H1 (cell line): ENCODE data around the gene ATP9B. TPM values are rescaled to one million over a fixed set of nuclear protein-coding genes. Genes with fewer than 3 reads are reported as not detected.

Source experiments
- CTBP2 ChIP-seq: IDR thresholded peaks from 2 replicates; pipeline ENCODE4 v1.7.0; 2011; ENCODE audit warnings: borderline replicate concordance, mild to moderate bottlenecking, moderate library complexity, mixed read lengths, low read length; ENCODE audit not compliant: insufficient read depth, insufficient read length
- NRF1 ChIP-seq: IDR thresholded peaks from 2 replicates; pipeline ENCODE4 v1.6.1; 2011; ENCODE audit warnings: mild to moderate bottlenecking, low read depth, low read length, improper control_type of control experiment
- POLR2AphosphoS5 ChIP-seq: IDR thresholded peaks from 2 replicates; pipeline ENCODE4 v1.6.1; 2011; ENCODE audit warnings: low read depth, low read length
- RAD21 ChIP-seq, 2 experiments: IDR thresholded peaks in 1 of 2; conservative IDR thresholded peaks in 1 of 2; 2 replicates each; pipeline ENCODE4 v1.6.1; 2011; ENCODE audit warnings: low read depth in 2 of 2, low read length in 2 of 2, improper control_type of control experiment in 1 of 2, inconsistent platforms in 1 of 2, mild to moderate bottlenecking in 1 of 2, moderate library complexity in 1 of 2
- polyA plus RNA-seq, 7 experiments: library from polyadenylated mRNA; depleted of rRNA in 3 of 7; stranded (reverse) in 5 of 7; unstranded in 2 of 7; fragments of >200 nt in 5 of 7; fragments of 200-250 nt in 2 of 7; gene quantifications; 1 replicate in 5 of 7; 2 replicates in 1 of 7; 4 replicates in 1 of 7; pipeline versions ENCODE4 v1.2.1 to v1.2.3, GENCODE V29; 2011 to 2013; ENCODE audit warnings: missing spikeins in 2 of 7, mixed read lengths in 2 of 7
- total RNA-seq: library from RNA; stranded (reverse); fragmentation: NEBNext Ultra II Directional; extraction: Animal tissue kit (Norgen Biotek cat#: 25700); gene quantifications from 2 replicates; pipeline ENCODE4 v1.2.1, GENCODE V29; 2021

The ATP9B gene
- total and polyA plus RNA-seq, 2 of the 8 experiments (the other 6 are each of a cell fraction or from before 2014, with no cell fraction given): 15.1 to 21.7 TPM

DNA sequence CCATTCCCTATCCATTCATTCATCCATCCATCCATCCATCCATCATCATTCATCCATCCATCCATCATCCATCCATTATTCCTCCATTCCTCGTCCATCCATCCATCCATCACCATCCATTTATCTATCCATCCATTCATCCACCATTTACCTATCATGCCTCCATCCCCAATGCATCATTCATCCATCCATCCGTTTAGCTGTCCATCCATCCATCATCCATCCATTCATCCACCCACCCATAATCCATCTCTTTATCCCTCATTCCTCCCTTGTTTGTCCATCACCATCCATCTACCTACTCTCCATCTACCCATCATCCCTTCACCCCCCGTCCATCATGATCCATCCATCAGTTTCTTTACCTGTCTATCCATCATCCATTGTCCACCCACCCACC is 340.1 kb downstream of the ATP9B start (continued):
- TF ChIP-seq RAD21 (IDR thresholded peaks at IDR 0.05 in 1 of 2, conservative IDR thresholded peaks at IDR 0.05 in 1 of 2; ENCODE audit: low read depth in 2 of 2, low read length in 2 of 2): no peak
- TF ChIP-seq NRF1: no peak
- TF ChIP-seq POLR2AphosphoS5: no peak
- no peak for TF ChIP-seq CTBP2
- TF ChIP-seq, all 59 proteins: peak for 0
